Upper lobe of right lung (tissue), 1 donor: Measurements from ENCODE around the gene FIBCD1. TPM values are rescaled to one million over a fixed set of nuclear protein-coding genes. Genes with fewer than 3 reads are reported as not detected.

ENCODE experiments used
- ATAC-seq: fragments of 200-7000 bp; cut with Tn5 transposase; one replicate; pipeline ENCODE4 v1.9.1; 2020; ENCODE audit warnings: mild to moderate bottlenecking, moderate library complexity
- DNase-seq: peaks from one replicate; pipeline ENCODE4 v3.0.0-alpha.2; 2020
- H3K27ac ChIP-seq: fragments of 200-600 bp; one replicate; pipeline ENCODE4 v1.8.0; 2022
- H3K27me3 ChIP-seq: fragments of 200-600 bp; one replicate; pipeline ENCODE4 v1.8.0; 2022; ENCODE audit warnings: mild to moderate bottlenecking
- H3K36me3 ChIP-seq: fragments of 200-600 bp; one replicate; pipeline ENCODE4 v1.8.0; 2022
- H3K4me1 ChIP-seq: fragments of 200-600 bp; one replicate; pipeline ENCODE4 v1.8.0; 2022
- H3K4me3 ChIP-seq: fragments of 200-600 bp; one replicate; pipeline ENCODE4 v1.8.0; 2022; ENCODE audit warnings: mild to moderate bottlenecking
- H3K9me3 ChIP-seq: fragments of 200-600 bp; one replicate; pipeline ENCODE4 v1.8.0; 2022
- intact Hi-C: fragments of 100-400 bp; cut with DNase I; formaldehyde crosslinking; loops from one replicate; pipeline ENCODE4 v1.11.0; 2022
- total RNA-seq: library from RNA; stranded (reverse); fragmentation: NEBNext Ultra II Directional; extraction: Animal tissue kit (Norgen Biotek cat#: 25700); gene quantifications from one replicate; pipeline ENCODE4 v1.2.1, GENCODE V29; 2021
- TF ChIP-seq, protein P1 (sequence below): fragments of 200-600 bp; IDR thresholded peaks from one replicate; pipeline ENCODE4 v1.8.0; 2022; ENCODE audit warnings: antibody characterized with exemption
- donor health status: DM: no; HTN: yes; CAD: no; lungs with severe emphysema.

The FIBCD1 gene
- total RNA-seq, 1 donor from 2014 or later, result 2.7 TPM

DNA sequence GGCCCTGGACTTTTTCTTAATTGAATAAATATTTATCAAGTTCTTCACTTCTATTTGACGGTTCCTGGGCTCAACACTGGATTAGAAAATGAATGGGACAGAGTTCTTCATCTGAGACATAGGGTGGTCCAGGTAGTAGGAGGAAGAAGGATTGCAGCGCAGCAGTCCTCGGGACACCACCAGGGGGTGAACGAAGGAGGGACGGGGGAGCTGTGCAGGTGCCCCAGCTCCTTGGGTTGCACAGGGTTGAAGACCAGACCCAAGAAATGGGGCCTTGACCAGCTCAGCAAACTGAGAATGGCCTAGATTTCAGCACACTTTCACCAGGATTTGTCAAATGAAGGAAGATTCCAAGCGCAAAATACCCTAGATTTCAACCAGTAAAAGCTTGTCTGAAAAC, 74.5 kb downstream of the FIBCD1 start:
- Histone ChIP-seq H3K4me3 (no peak overlapping the region), H3K4me1 (peaks cover 29% of the 10 kb centered on the region), H3K27ac (no peak overlapping the region), H3K36me3 (peaks cover 37% of the 10 kb centered on the region), H3K9me3 (no peaks in the 10 kb centered on the region), H3K27me3 (no peaks in the 10 kb centered on the region)
- no peak for DNase-seq
- TF ChIP-seq, protein P1, sequence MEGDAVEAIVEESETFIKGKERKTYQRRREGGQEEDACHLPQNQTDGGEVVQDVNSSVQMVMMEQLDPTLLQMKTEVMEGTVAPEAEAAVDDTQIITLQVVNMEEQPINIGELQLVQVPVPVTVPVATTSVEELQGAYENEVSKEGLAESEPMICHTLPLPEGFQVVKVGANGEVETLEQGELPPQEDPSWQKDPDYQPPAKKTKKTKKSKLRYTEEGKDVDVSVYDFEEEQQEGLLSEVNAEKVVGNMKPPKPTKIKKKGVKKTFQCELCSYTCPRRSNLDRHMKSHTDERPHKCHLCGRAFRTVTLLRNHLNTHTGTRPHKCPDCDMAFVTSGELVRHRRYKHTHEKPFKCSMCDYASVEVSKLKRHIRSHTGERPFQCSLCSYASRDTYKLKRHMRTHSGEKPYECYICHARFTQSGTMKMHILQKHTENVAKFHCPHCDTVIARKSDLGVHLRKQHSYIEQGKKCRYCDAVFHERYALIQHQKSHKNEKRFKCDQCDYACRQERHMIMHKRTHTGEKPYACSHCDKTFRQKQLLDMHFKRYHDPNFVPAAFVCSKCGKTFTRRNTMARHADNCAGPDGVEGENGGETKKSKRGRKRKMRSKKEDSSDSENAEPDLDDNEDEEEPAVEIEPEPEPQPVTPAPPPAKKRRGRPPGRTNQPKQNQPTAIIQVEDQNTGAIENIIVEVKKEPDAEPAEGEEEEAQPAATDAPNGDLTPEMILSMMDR, result no peak
- intact Hi-C loops, result loop anchor here (10.0 kb wide), 1 partner anchor 100 kb away; no protein-coding TSS in a partner anchor
- no peak for ATAC-seq

DNA sequence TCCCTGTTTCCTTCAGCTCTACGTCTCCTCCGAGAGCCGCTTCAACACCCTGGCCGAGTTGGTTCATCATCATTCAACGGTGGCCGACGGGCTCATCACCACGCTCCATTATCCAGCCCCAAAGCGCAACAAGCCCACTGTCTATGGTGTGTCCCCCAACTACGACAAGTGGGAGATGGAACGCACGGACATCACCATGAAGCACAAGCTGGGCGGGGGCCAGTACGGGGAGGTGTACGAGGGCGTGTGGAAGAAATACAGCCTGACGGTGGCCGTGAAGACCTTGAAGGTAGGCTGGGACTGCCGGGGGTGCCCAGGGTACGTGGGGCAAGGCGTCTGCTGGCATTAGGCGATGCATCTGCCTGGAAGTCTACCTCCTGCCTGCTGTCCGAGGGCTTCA, 76.3 kb downstream of the FIBCD1 start:
- intact Hi-C loops, result loop anchor here (10.0 kb wide), 1 partner anchor 98 kb away; no protein-coding TSS in a partner anchor

GRCh38 chr9:130862217-130862616, 76.8 kb downstream of the FIBCD1 start:
- no peak for DNase-seq
- ATAC-seq, result no peak
- Histone ChIP-seq H3K4me1 (peaks cover 29% of the 10 kb centered on the region), H3K4me3 (no peak overlapping the region), H3K36me3 (peaks cover 39% of the 10 kb centered on the region), H3K27ac (no peak overlapping the region), H3K9me3 (no peaks in the 10 kb centered on the region), H3K27me3 (no peaks in the 10 kb centered on the region)
- TF ChIP-seq, protein P1, result no peak
- intact Hi-C loops, result loop anchor here (10.0 kb wide), 1 partner anchor 97 kb away; no protein-coding TSS in a partner anchor

More for the DNA sequence above, 76.3 kb downstream of the FIBCD1 start:
- Histone ChIP-seq H3K4me3 (no peak overlapping the region), H3K27ac (no peak overlapping the region), H3K27me3 (no peaks in the 10 kb centered on the region), H3K36me3 (peaks cover 34% of the 10 kb centered on the region), H3K9me3 (no peaks in the 10 kb centered on the region), H3K4me1 (peaks cover 29% of the 10 kb centered on the region)
- ATAC-seq (no peak), DNase-seq (no peak)
- TF ChIP-seq, protein P1, result no peak

GRCh38 chr9:130861372-130862180, 77.5 kb downstream of the FIBCD1 start:
- intact Hi-C loops, result loop anchor here (10.0 kb wide), 1 partner anchor 97 kb away; no protein-coding TSS in a partner anchor
- TF ChIP-seq, protein P1, result no peak
- Histone ChIP-seq H3K9me3 (no peaks in the 10 kb centered on the region), H3K27me3 (no peaks in the 10 kb centered on the region), H3K36me3 (peaks cover 46% of the 10 kb centered on the region), H3K4me3 (no peak overlapping the region), H3K27ac (peak overlapping the region; percentile 30), H3K4me1 (peaks cover 29% of the 10 kb centered on the region)
- ATAC-seq (no peak), DNase-seq (no peak)

DNA sequence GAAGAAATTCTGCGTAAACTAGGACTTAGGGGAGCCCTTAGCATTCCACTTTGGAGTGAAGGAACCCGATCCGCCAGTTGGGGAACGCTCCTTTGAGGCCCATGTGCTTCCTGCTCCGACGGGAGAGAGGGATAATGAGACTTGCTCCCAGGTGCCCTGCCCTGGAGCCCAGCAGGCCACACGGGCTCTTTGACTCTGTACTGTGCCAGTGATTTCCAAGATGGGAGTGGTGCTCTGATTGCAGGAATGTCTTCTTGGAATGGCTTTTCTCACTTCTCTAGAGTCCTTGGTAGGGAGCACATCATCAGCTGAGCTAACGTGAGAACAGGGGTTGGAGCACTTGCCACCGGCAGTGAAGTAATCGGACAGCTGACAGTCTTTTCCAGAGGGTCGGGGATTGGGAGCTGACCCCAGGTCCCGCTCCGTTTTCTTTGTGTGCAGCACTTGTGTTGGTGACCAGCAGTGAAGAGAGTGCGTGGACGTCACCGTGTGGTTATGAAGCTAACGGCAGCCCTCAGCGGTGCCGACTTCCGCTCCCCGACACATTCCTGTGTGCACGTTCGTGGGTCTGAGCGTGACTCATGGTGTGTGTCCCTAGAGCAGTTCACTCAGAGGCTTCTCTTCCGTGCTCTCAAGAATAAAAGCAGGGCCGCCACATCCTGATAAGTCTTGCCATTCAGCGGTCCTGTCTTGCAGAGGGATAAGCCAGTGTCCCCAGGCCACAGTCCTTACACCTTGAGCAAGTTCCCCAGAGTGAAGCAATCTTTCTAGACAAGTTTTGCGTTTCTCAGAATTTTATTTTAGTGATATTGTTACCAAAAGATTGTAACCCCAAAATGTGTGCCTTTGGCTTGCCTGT, 78.4 kb downstream of the FIBCD1 start:
- intact Hi-C loops, result loop anchor here (10.0 kb wide), 1 partner anchor 96 kb away; no protein-coding TSS in a partner anchor
- TF ChIP-seq, protein P1, result peak; percentile 39
- Histone ChIP-seq H3K4me1 (peaks cover 29% of the 10 kb centered on the region), H3K27ac (peak overlapping the region; percentile 65), H3K4me3 (no peak overlapping the region), H3K36me3 (peaks cover 54% of the 10 kb centered on the region), H3K27me3 (no peaks in the 10 kb centered on the region), H3K9me3 (no peaks in the 10 kb centered on the region)
- ATAC-seq (peak; percentile 95), DNase-seq (peak; percentile 87)
